Mesothelial cell of epicardium (in vitro differentiated cells): ENCODE measurements around the gene TBC1D19. TPM values are rescaled to one million over a fixed set of nuclear protein-coding genes. Genes with fewer than 3 reads are reported as not detected.
"Not testable (repeated sequence)": the region's sequence is repeated elsewhere in the genome, so short reads cannot be mapped to it uniquely, and the experiment has no call there.

Experiments used
- DNase-seq, 2 experiments: peaks; one replicate each; pipeline ENCODE4 v3.0.0; 2021; ENCODE audit warnings: low spot score in 2 of 2; ENCODE audit not compliant: unreplicated experiment in 2 of 2
- H3K27ac Mint-ChIP-seq: 2 replicates; pipeline ENCODE4 v1.8.0; 2021; ENCODE audit warnings: mixed read lengths
- H3K27me3 Mint-ChIP-seq: 2 replicates; pipeline ENCODE4 v1.8.0; 2021; ENCODE audit warnings: low read depth, mixed read lengths
- H3K36me3 Mint-ChIP-seq: 2 replicates; pipeline ENCODE4 v1.8.0; 2021; ENCODE audit warnings: mixed read lengths
- H3K4me1 Mint-ChIP-seq: 2 replicates; pipeline ENCODE4 v1.8.0; 2021; ENCODE audit warnings: mixed read lengths
- H3K4me3 Mint-ChIP-seq: 2 replicates; pipeline ENCODE4 v1.8.0; 2021; ENCODE audit warnings: mild to moderate bottlenecking, moderate library complexity, mixed read lengths
- H3K9me3 Mint-ChIP-seq: 2 replicates; pipeline ENCODE4 v1.8.0; 2021; ENCODE audit warnings: mixed read lengths
- total RNA-seq: library from RNA; stranded (reverse); gene quantifications from 3 replicates; pipeline ENCODE4 v1.2.1, GENCODE V29; 2021
- TF ChIP-seq, protein P1 (sequence below): fragments of 200-600 bp; sonication (generic); IDR thresholded peaks from one replicate; pipeline ENCODE4 v1.5.0; 2021; ENCODE audit warnings: antibody characterized with exemption; ENCODE audit not compliant: unreplicated experiment

TBC1D19 gene
- total RNA-seq, 1 donor from 2014 or later: 15.7 TPM

DNA sequence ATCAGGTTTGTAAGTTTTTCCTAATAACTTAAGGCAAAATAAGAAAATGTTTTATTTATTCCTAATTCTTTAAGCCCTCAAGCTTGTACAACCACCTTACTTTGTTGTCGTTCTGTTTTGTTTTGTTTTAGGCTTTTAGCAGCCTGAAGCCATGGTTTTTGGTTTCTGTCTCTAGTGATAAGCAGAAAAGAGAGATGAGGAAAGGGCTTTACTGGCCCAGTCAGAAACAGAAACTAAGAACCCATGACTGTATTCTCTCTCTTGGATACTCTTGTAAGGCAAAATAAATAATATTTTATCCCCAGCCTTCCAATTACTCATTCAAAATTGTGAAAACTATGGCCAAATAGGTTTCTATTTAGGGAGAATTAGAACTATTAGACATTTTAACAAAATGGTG is 29.4 kb downstream of the TBC1D19 start:
- TF ChIP-seq, protein P1, sequence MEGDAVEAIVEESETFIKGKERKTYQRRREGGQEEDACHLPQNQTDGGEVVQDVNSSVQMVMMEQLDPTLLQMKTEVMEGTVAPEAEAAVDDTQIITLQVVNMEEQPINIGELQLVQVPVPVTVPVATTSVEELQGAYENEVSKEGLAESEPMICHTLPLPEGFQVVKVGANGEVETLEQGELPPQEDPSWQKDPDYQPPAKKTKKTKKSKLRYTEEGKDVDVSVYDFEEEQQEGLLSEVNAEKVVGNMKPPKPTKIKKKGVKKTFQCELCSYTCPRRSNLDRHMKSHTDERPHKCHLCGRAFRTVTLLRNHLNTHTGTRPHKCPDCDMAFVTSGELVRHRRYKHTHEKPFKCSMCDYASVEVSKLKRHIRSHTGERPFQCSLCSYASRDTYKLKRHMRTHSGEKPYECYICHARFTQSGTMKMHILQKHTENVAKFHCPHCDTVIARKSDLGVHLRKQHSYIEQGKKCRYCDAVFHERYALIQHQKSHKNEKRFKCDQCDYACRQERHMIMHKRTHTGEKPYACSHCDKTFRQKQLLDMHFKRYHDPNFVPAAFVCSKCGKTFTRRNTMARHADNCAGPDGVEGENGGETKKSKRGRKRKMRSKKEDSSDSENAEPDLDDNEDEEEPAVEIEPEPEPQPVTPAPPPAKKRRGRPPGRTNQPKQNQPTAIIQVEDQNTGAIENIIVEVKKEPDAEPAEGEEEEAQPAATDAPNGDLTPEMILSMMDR: no peak
- H3K4me1 Mint-ChIP-seq: peaks cover 2% of the 10 kb centered on the region

DNA sequence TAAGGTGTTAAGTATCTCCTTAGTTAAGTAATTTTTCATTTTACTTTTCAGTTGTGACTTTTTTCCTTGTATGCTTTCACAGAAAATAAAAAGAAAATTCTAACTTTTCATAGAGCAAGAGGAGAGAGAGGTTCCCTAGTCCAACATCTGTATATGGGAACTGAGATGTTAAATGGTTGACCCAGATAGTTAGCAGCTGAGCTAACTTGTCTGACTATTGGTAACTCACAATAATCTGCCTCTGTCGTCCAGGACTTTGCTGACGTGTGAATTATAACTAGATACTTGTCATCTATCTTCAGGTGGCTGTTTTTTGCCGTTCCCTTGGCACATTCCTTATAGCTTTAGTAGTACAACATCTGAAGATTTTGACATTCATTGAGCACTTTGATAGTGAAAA is 29.9 kb downstream of the TBC1D19 start:
- no peak for DNase-seq
- Mint-ChIP-seq H3K27ac (no peak overlapping the region), H3K9me3 (peaks cover 4% of the 10 kb centered on the region), H3K4me1 (peaks cover 2% of the 10 kb centered on the region), H3K4me3 (no peak overlapping the region), H3K27me3 (no peaks in the 10 kb centered on the region), H3K36me3 (peaks cover 7% of the 10 kb centered on the region)
- TF ChIP-seq, protein P1: no peak

More for the DNA sequence above, 29.4 kb downstream of the TBC1D19 start:
- no peak overlapping the region for H3K27ac Mint-ChIP-seq
- no peak for DNase-seq
- no peak overlapping the region for H3K4me3 Mint-ChIP-seq
- no peaks in the 10 kb centered on the region for H3K27me3 Mint-ChIP-seq
- H3K9me3 Mint-ChIP-seq: peaks cover 4% of the 10 kb centered on the region
- H3K36me3 Mint-ChIP-seq: peaks cover 4% of the 10 kb centered on the region

DNA sequence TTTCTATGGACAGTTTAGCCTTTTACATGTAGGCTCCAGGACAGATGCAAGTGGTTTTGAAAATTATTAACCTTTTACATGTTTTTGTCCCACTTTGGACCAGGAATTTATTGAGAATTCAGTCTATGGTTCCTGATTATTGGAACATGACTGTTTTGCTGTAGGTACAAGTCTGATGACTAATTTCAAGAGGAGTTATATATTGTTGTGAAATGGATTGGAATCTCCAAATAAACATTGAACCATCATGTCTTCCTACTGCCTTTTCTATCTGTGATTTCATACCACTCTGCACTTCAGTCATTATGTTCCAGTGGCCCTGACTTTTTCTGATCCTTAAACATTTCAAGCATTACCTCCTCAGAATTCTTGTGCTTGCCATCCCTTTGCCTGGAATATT is 35.9 kb downstream of the TBC1D19 start:
- peaks cover 12% of the 10 kb centered on the region for H3K36me3 Mint-ChIP-seq
- TF ChIP-seq, protein P1: no peak
- no peak overlapping the region for H3K4me3 Mint-ChIP-seq
- H3K4me1 Mint-ChIP-seq: peaks cover 11% of the 10 kb centered on the region
- DNase-seq: no peak
- no peak overlapping the region for H3K27ac Mint-ChIP-seq
- H3K9me3 Mint-ChIP-seq: no peaks in the 10 kb centered on the region
- no peaks in the 10 kb centered on the region for H3K27me3 Mint-ChIP-seq

DNA sequence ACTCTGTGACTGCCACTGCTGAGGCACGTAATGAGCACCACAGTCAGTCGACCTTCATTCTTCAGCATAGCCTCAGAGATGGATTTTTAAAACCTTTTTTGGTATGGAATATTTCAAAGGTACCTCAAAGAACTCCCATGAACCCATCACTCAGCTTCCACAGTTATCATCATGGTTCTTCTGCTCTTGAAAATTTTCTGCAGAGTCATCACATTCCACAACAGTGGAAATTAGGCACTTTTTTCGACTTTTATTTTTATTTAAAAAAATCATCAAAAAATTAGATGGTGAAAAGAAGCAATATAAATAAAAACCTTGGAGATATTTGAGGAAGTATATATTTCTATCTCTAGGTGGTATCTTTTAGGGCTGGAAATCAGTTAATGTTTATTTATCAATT is 37.5 kb downstream of the TBC1D19 start:
- no peak overlapping the region for H3K4me3 Mint-ChIP-seq
- no peak for DNase-seq
- H3K27ac Mint-ChIP-seq: no peak overlapping the region
- no peaks in the 10 kb centered on the region for H3K9me3 Mint-ChIP-seq
- TF ChIP-seq, protein P1: no peak
- no peaks in the 10 kb centered on the region for H3K27me3 Mint-ChIP-seq
- peaks cover 17% of the 10 kb centered on the region for H3K4me1 Mint-ChIP-seq
- peaks cover 10% of the 10 kb centered on the region for H3K36me3 Mint-ChIP-seq

DNA sequence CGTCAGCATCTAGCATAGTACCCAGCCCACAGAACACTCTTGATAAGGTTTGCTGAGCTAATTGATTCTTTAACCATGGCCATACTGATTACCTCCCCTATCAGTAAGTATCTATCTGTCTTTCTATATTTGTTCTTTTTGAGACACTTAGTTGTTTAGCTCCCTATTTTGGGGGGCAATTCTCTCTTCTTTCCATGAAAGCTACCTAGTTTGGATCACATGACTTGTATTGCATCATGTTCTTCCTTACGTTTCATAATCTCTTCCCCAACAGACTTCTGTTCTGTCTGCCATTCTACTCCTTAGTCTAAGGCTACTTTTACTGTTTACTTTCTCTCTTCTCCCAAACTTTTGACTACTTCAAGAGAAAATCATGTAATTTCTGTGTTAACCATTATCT is 39.0 kb downstream of the TBC1D19 start:
- TF ChIP-seq, protein P1: no peak
- H3K36me3 Mint-ChIP-seq: peaks cover 9% of the 10 kb centered on the region
- DNase-seq: no peak

DNA sequence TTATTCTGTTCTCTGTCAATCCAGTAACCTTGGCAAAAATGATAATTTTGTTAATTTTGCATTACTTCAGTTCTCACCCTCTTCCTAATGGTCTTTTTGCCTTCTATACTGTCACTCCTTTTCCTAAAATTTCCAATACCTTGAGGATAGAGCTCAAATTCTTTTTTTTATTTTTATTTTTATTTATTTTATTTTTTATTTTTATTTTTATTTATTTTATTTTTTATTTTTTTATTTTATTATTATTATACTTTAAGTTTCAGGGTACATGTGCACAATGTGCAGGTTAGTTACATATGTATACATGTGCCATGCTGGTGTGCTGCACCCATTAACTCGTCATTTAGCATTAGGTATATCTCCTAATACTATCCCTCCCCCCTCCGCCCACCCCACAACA is 42.8 kb downstream of the TBC1D19 start:
- DNase-seq, H3K9me3 Mint-ChIP-seq, H3K27ac Mint-ChIP-seq: not testable (repeated sequence)

More for the DNA sequence above, 39.0 kb downstream of the TBC1D19 start:
- Mint-ChIP-seq H3K4me3 (no peak overlapping the region), H3K9me3 (no peaks in the 10 kb centered on the region), H3K27me3 (no peaks in the 10 kb centered on the region), H3K27ac (peak overlapping the region; percentile 40), H3K4me1 (peaks cover 17% of the 10 kb centered on the region)

More for the DNA sequence above, 42.8 kb downstream of the TBC1D19 start:
- H3K27me3 Mint-ChIP-seq, H3K4me3 Mint-ChIP-seq: not testable (repeated sequence)
- peaks cover 17% of the 10 kb centered on the region for H3K4me1 Mint-ChIP-seq
- H3K36me3 Mint-ChIP-seq: peaks cover 17% of the 10 kb centered on the region
